ENCODE results near the gene GPATCH4. TPM values are rescaled to one million over a fixed set of nuclear protein-coding genes. Genes with fewer than 3 reads are reported as not detected.

Gene GPATCH4
- total and polyA plus RNA-seq, 8 donors: 16.1 to 35.1 (median 28.8) TPM

DNA sequence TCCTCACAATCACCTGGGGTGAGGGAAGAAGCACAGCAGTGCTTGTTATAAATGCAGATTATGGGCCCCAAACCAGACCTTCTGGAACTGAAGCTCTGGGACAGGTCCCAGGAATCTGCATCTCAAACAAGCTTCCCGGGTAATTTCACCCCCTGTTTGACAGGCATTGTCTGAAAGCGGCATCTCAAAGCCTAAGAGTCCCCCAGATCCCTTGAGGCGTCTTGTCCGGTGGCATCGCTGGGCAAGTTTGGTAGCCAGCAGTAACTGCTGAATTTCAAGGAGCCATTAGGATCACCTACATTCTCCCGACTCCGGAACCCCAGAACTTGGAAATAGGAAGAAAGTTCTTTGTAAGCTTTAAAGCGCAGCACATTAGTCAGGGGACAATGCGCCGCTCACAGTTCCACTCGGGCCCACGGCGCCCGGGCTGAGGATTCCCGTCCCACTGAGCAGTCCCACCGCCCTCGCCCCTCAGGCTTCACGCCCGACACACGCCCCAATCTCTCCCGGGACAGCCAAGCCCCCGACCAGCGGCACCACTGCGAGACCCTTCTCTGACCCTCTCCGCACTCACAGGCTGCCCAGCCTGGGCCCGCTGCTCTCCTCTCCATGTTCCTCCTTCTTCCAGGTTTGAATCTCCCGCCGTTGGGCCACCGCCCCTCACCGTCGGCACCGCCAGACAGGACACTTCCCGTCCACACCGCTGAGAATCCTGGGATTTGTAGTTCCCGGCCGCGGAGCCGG, 29.2 kb downstream of the GPATCH4 start, which contains the start of gene IQGAP3:
Gene IQGAP3, minus strand, starts transcription at position 647 of the 744 bp plus-strand sequence. Its CDS starts 36 bp downstream, at position 611.
- Histone ChIP-seq H3K9me3 (no peaks in the 10 kb centered on the region), H3K4me3 (peak within 1 kb of the TSS; percentile 33 to 41), H3K27me3 (peaks cover 0 to 6% of the 10 kb centered on the region in 2 donors), H3K36me3 (no peaks in the 10 kb centered on the region), H3K27ac (no peak within 1 kb of the TSS), H3K4me1 (peaks cover 14 to 18% of the 10 kb centered on the region in 2 donors)
- DNase-seq (peak; percentile 67 to 93 (median 90)), ATAC-seq (peak; percentile 96)
- no peak for TF ChIP-seq CTCF (IDR thresholded peaks at IDR 0.05)
- intact Hi-C loops (cut with DNase I): no loop called here

- ATAC-seq: peak; percentile 65
- peak in 1 of 4 donors; percentile 33 for DNase-seq
- Histone ChIP-seq H3K36me3 (no peaks in the 10 kb centered on the region), H3K4me1 (peaks cover 14 to 18% of the 10 kb centered on the region in 2 donors), H3K27ac (no peak overlapping the region), H3K9me3 (no peaks in the 10 kb centered on the region), H3K4me3 (no peak overlapping the region), H3K27me3 (peaks cover 0 to 6% of the 10 kb centered on the region in 2 donors)
- intact Hi-C loops (cut with DNase I): no loop called here
- TF ChIP-seq CTCF (IDR thresholded peaks at IDR 0.05): no peak
Observed at GRCh38 chr1:156571261-156571852, 29.9 kb downstream of the GPATCH4 start.

GRCh38 chr1:156566436-156566835, 34.8 kb downstream of the GPATCH4 start:
- Histone ChIP-seq H3K4me1 (peaks cover 4 to 7% of the 10 kb centered on the region in 2 donors), H3K36me3 (peaks cover 0 to 6% of the 10 kb centered on the region in 2 donors), H3K27ac (no peak overlapping the region), H3K27me3 (no peaks in the 10 kb centered on the region), H3K9me3 (no peaks in the 10 kb centered on the region), H3K4me3 (no peak overlapping the region)
- no peak for TF ChIP-seq CTCF (IDR thresholded peaks at IDR 0.05)
- ATAC-seq (no peak), DNase-seq (no peak)
- intact Hi-C loops (cut with DNase I): no loop called here

- no peak for ATAC-seq
- no peak overlapping the region for H3K27ac ChIP-seq
- intact Hi-C loops (cut with DNase I): no loop called here
Observed at GRCh38 chr1:156565519-156565918, 35.8 kb downstream of the GPATCH4 start.

More at GRCh38 chr1:156565519-156565918, 35.8 kb downstream of the GPATCH4 start:
- Histone ChIP-seq H3K27me3 (no peaks in the 10 kb centered on the region), H3K4me1 (no peaks in the 10 kb centered on the region), H3K9me3 (no peaks in the 10 kb centered on the region), H3K36me3 (peaks cover 0 to 6% of the 10 kb centered on the region in 2 donors), H3K4me3 (no peak overlapping the region)
- TF ChIP-seq CTCF (IDR thresholded peaks at IDR 0.05): no peak
- no peak for DNase-seq
